DND-41 (cell line): ENCODE results near the gene EIF4E1B.
A peak's percentile ranks its signal among the peaks of the same experiment; 100 is the strongest.

Experiments
- ATAC-seq: fragments of 200-7000 bp; cut with Tn5 transposase; 3 replicates; pipeline ENCODE4 v1.9.1; 2021; ENCODE audit warnings: low read depth; ENCODE audit not compliant: insufficient read depth
- DNase-seq: peaks from one replicate; pipeline ENCODE4 v3.0.0-alpha.2; 2020
- H2AFZ ChIP-seq: 2 replicates; pipeline ENCODE4 v1.6.0; 2012; ENCODE audit warnings: low read depth, low read length
- H3K27ac ChIP-seq: 2 replicates; pipeline ENCODE4 v1.5.1; 2012; ENCODE audit warnings: low read length, inconsistent platforms
- H3K27me3 ChIP-seq: fragments of 200-600 bp; sonication (generic); 2 replicates; pipeline ENCODE4 v1.6.0; 2012; ENCODE audit warnings: low read length, mild to moderate bottlenecking, inconsistent platforms; ENCODE audit not compliant: insufficient read depth, poor library complexity
- H3K36me3 ChIP-seq: 2 replicates; pipeline ENCODE4 v1.5.1; 2012; ENCODE audit warnings: low read length, inconsistent platforms; ENCODE audit not compliant: insufficient read depth
- H3K4me1 ChIP-seq: 2 replicates; pipeline ENCODE4 v1.5.1; 2012; ENCODE audit warnings: mild to moderate bottlenecking, low read length; ENCODE audit not compliant: insufficient read depth
- H3K4me2 ChIP-seq: 2 replicates; pipeline ENCODE4 v1.6.0; 2012; ENCODE audit warnings: mild to moderate bottlenecking, moderate library complexity, low read length, inconsistent platforms; ENCODE audit not compliant: insufficient read depth
- H3K4me3 ChIP-seq, 2 experiments: fragments of 200-600 bp in 1 of 2; shearing (Covaris generic) in 1 of 2; 2 replicates each; pipeline ENCODE4 v1.5.1; 2012 to 2016; ENCODE audit warnings: inconsistent platforms in 2 of 2, low read length in 2 of 2, mild to moderate bottlenecking in 2 of 2, low read depth in 1 of 2, moderate library complexity in 1 of 2
- H3K79me2 ChIP-seq: 2 replicates; pipeline ENCODE4 v1.6.0; 2012; ENCODE audit warnings: low read length, inconsistent platforms; ENCODE audit not compliant: insufficient read depth
- H3K9ac ChIP-seq: 2 replicates; pipeline ENCODE4 v1.6.0; 2012; ENCODE audit warnings: low read depth, mild to moderate bottlenecking, inconsistent platforms, low read length, moderate library complexity
- H3K9me3 ChIP-seq: 2 replicates; pipeline ENCODE4 v1.5.1; 2012; ENCODE audit warnings: low read length, moderate library complexity, mild to moderate bottlenecking, inconsistent platforms; ENCODE audit not compliant: insufficient read depth, severe bottlenecking
- H4K20me1 ChIP-seq: 2 replicates; pipeline ENCODE4 v1.6.0; 2012; ENCODE audit warnings: low read length; ENCODE audit not compliant: insufficient read depth
- EZH2 ChIP-seq: IDR thresholded peaks from 3 replicates; pipeline ENCODE4 v1.6.1; 2012; ENCODE audit warnings: borderline replicate concordance, low read depth, mild to moderate bottlenecking, moderate library complexity, low read length, inconsistent platforms; ENCODE audit not compliant: severe bottlenecking
- TF ChIP-seq, protein P1 (sequence below): IDR thresholded peaks from 2 replicates; pipeline ENCODE4 v1.5.1; 2012; ENCODE audit warnings: borderline replicate concordance, low read length, moderate library complexity, mild to moderate bottlenecking; ENCODE audit not compliant: poor library complexity, severe bottlenecking; ENCODE audit errors: extremely low read depth

The EIF4E1B gene

DNA sequence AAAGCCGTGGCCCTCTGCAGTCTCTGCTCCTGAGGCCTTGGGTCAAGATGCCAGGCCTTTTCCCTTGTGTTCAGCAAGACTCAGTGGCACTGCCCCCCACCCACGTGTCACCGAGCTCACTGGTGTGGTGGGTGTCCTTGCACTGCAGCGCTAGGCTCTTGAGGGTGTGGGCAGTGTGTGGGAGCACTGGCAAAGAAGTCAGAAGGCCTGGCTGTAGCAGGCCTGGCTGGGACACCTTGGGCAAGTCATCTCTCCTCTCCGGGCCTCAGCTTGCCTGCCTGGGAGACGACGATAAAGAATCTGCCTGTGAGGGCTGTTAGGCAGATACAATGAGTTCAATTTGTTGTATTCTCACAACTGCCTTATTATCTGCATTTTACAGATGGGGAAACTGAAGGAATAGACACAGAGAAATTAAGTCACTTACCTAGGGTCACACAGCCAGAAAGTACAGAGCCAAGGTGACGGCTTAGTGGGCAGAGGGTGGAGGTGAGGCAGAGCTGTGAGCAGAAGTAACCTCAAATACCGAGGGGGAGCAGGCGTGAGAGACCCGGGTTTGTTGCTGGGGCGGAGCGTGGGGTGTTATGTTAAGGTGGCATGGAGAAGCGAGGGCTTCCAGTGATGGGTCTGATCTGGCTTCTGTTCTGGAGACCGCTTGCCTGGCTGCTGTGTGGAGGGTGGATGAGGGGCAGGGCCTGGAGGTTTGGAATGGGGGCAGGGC is 18.2 kb downstream of the EIF4E1B start:
- Histone ChIP-seq H2AFZ (no peak overlapping the region), H3K4me3 (peak overlapping the region; percentile 83 to 90; a peak in 3 of 4 replicates), H3K4me1 (peaks cover 40% of the 10 kb centered on the region), H3K27me3 (no peaks in the 10 kb centered on the region), H4K20me1 (peaks cover 31% of the 10 kb centered on the region; the same call in 1 of the 2 replicates), H3K27ac (peak overlapping the region; percentile 87; the same call in 1 of the 2 replicates), H3K4me2 (peak overlapping the region; percentile 99), H3K36me3 (peaks cover 16% of the 10 kb centered on the region), H3K9ac (peak overlapping the region; percentile 93; the same call in 1 of the 2 replicates), H3K9me3 (no peaks in the 10 kb centered on the region), H3K79me2 (peaks cover 27% of the 10 kb centered on the region)
- ATAC-seq (no peak), DNase-seq (no peak)
- TF ChIP-seq, protein P1, sequence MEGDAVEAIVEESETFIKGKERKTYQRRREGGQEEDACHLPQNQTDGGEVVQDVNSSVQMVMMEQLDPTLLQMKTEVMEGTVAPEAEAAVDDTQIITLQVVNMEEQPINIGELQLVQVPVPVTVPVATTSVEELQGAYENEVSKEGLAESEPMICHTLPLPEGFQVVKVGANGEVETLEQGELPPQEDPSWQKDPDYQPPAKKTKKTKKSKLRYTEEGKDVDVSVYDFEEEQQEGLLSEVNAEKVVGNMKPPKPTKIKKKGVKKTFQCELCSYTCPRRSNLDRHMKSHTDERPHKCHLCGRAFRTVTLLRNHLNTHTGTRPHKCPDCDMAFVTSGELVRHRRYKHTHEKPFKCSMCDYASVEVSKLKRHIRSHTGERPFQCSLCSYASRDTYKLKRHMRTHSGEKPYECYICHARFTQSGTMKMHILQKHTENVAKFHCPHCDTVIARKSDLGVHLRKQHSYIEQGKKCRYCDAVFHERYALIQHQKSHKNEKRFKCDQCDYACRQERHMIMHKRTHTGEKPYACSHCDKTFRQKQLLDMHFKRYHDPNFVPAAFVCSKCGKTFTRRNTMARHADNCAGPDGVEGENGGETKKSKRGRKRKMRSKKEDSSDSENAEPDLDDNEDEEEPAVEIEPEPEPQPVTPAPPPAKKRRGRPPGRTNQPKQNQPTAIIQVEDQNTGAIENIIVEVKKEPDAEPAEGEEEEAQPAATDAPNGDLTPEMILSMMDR = no peak
- TF ChIP-seq EZH2 = no peak

GRCh38 chr5:176650354-176650884 is 19.9 kb downstream of the EIF4E1B start:
- no peak for TF ChIP-seq EZH2
- TF ChIP-seq, protein P1 = no peak
- Histone ChIP-seq H3K9ac (no peak overlapping the region), H3K4me2 (no peak overlapping the region), H4K20me1 (peaks cover 31% of the 10 kb centered on the region; the same call in 1 of the 2 replicates), H2AFZ (no peak overlapping the region), H3K27ac (no peak overlapping the region), H3K4me1 (peaks cover 40% of the 10 kb centered on the region), H3K4me3 (no peak overlapping the region), H3K9me3 (no peaks in the 10 kb centered on the region), H3K27me3 (no peaks in the 10 kb centered on the region), H3K36me3 (peaks cover 31% of the 10 kb centered on the region), H3K79me2 (peaks cover 27% of the 10 kb centered on the region)
- no peak for ATAC-seq
- DNase-seq = no peak

- Histone ChIP-seq H4K20me1 (peaks cover 31% of the 10 kb centered on the region; the same call in 1 of the 2 replicates), H3K4me2 (no peak overlapping the region), H3K9ac (no peak overlapping the region)
Observed at GRCh38 chr5:176651472-176651980, 21.1 kb downstream of the EIF4E1B start.

More at GRCh38 chr5:176651472-176651980, 21.1 kb downstream of the EIF4E1B start:
- DNase-seq = no peak
- no peak overlapping the region for H3K4me3 ChIP-seq
- H3K4me1 ChIP-seq = peaks cover 32% of the 10 kb centered on the region
- TF ChIP-seq, protein P1 = no peak
- TF ChIP-seq EZH2 = no peak
- H3K9me3 ChIP-seq = no peaks in the 10 kb centered on the region
- H3K36me3 ChIP-seq = peaks cover 39% of the 10 kb centered on the region
- H3K27me3 ChIP-seq = no peaks in the 10 kb centered on the region
- no peak overlapping the region for H2AFZ ChIP-seq
- H3K79me2 ChIP-seq = peaks cover 27% of the 10 kb centered on the region
- no peak for ATAC-seq
- no peak overlapping the region for H3K27ac ChIP-seq
